ENCODE measurements around the gene AGPS. TPM values are rescaled to one million over a fixed set of nuclear protein-coding genes. Genes with fewer than 3 reads are reported as not detected.

The AGPS gene
- total and polyA plus RNA-seq, 10 of the 15 experiments (the other 5 are each of a cell fraction or from before 2014, with no cell fraction given): 7.9 to 54.2 (median 38.7) TPM

- TF ChIP-seq ZBTB4 (CRISPR knock-in tag; IDR thresholded peaks at IDR 0.05) (no peak), BMI1 (IDR thresholded peaks at IDR 0.05; ENCODE audit: borderline replicate concordance) (no peak), PKNOX1 (IDR thresholded peaks at IDR 0.05) (no peak), FOXM1 (IDR thresholded peaks at IDR 0.05; ENCODE audit: low read depth, low read length) (no peak), RBBP5 (conservative IDR thresholded peaks at IDR 0.05) (no peak), ZZZ3 (IDR thresholded peaks at IDR 0.05; ENCODE audit: control insufficient read depth, insufficient read length, low read depth) (no peak), MXI1 (IDR thresholded peaks at IDR 0.05; ENCODE audit: low read depth, low read length) (no peak), BCL11A (IDR thresholded peaks at IDR 0.05; ENCODE audit: low read depth, low read length) (no peak), CBFB (IDR thresholded peaks at IDR 0.05; ENCODE audit: low read depth) (no peak)
These were observed 86.3 kb downstream of the AGPS start (continued) for GRCh38 chr2:177478907-177479306.

- DNase-seq (ENCODE audit: low read depth, low spot score): no peak
- no peak for TF ChIP-seq HDAC2 (IDR thresholded peaks at IDR 0.05)
- TF ChIP-seq GABPA (IDR thresholded peaks at IDR 0.05; ENCODE audit: low read depth): no peak
- TF ChIP-seq TARDBP (IDR thresholded peaks at IDR 0.05; ENCODE audit: borderline replicate concordance): no peak
- no TSS peak for BruUV-seq (replicated peaks)
- ATAC-seq: no peak
- FAIRE-seq: no peak
- in situ Hi-C loops (cut with MboI): no loop called here
- Histone ChIP-seq H3K27ac (ENCODE audit: control insufficient read depth, insufficient read depth) (no peak overlapping the region), H3K36me3 (ENCODE audit: control insufficient read depth in 2 of 2, insufficient read depth in 2 of 2, low read length in 1 of 2) (no peaks in the 10 kb centered on the region; a peak in 1 of 4 replicates), H3K4me2 (ENCODE audit: control insufficient read depth, insufficient read depth) (no peak overlapping the region), H3K9me3 (replicated peaks; ENCODE audit: control insufficient read depth, insufficient read depth, low read length) (no peaks in the 10 kb centered on the region; the same call in 1 of the 3 replicates), H4K20me1 (ENCODE audit: control insufficient read depth, insufficient read depth) (no peaks in the 10 kb centered on the region), H2AFZ (ENCODE audit: control insufficient read depth, low read depth, low read length) (no peak overlapping the region), H3K4me3 (no peak overlapping the region), H3K27me3 (replicated peaks in 1 of 2; ENCODE audit: control insufficient read depth in 2 of 2, insufficient read depth in 2 of 2, low read length in 1 of 2) (no peaks in the 10 kb centered on the region), H3K9ac (ENCODE audit: control insufficient read depth, insufficient read depth, low read length) (no peak overlapping the region), H3K79me2 (ENCODE audit: control insufficient read depth, insufficient read depth, low read length) (no peaks in the 10 kb centered on the region), H3K4me1 (ENCODE audit: control insufficient read depth, insufficient read depth, low read length) (no peaks in the 10 kb centered on the region)
- ChIA-PET RAD21 (ENCODE audit: unreplicated experiment) (no interaction called here), CTCF (interaction anchor here (0.6 to 0.7 kb wide), 2 partner anchors 39 to 317 kb away, joined by 4 to 5 read pairs; no protein-coding TSS in a partner anchor), POLR2A (no interaction called here), SMC1A (ENCODE audit: uncharacterized antibody, unreplicated experiment) (interaction anchor here (1.1 kb wide), 1 partner anchor 17 kb away, joined by 3 read pairs; no protein-coding TSS in a partner anchor)
- intact Hi-C loops (cut with micrococcal nuclease; ENCODE audit: unreplicated experiment): no loop called here
These were observed 89.6 kb downstream of the AGPS start for GRCh38 chr2:177482195-177482594.
